T1000 (cell line): Measurements from ENCODE around the gene TULP1.
A peak's percentile ranks its signal among the peaks of the same experiment; 100 is the strongest.

Experiments used
- DNase-seq: peaks from one replicate; lab custom pipeline; 2025; ENCODE audit warnings: mixed read lengths; lab: John Stamatoyannopoulos, UW

The TULP1 gene

DNA sequence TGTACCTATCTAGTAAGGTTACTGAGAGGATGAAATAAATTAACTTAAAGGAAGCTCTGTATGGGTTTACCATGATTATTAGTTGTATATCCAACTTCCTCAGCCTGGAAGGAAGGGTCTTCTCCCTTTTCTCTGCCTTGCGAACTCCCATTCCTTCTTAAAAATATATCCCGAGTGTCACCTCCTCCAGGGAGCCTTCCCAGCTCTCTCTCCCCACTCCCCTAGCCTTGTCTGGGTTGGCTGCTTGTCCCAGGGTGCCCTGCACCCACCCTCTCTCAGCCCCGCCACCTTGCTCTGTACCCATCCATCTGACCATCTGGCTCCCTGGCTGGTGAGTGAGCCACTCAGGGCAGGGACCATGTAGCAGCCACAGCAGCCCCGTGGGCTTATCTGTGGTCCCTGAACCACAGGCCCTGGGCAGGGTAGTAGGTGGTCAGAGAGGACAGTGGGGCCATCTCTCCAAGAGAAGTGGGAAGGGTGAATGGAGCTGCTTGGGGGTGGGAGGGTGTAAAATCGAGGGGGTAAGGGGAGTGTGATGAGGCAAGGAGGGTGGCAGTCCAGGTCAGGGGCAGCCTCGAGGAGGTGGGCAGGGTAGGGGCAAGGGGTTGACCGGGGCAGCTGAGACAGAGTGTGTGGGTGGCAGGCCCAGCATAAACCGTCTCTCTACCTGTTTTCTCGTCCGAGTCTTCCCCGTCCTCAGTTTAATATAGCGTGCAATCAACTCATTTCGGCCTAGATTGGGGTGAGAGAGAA is 28.6 kb downstream of the TULP1 start:
- DNase-seq, result no peak

DNA sequence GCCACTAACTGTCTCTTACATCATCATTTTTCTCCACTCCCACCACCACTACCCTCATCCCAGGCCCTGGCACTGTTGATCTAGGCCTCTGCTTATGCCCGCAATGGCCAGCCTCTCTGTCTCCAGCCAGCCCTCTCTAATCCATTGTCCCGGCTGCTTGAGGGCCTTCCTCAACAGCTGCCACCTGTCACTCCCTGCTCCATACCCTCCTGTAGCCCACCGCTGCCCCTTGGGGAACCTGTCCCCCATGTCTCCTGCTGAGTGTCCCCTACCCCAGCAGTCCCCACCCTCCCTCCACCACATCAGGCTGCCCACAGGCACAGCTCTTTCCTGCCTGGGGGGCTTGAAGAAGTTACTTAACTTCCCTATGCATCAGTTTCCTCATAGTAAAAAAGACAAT is 29.2 kb downstream of the TULP1 start:
- DNase-seq, result no peak

DNA sequence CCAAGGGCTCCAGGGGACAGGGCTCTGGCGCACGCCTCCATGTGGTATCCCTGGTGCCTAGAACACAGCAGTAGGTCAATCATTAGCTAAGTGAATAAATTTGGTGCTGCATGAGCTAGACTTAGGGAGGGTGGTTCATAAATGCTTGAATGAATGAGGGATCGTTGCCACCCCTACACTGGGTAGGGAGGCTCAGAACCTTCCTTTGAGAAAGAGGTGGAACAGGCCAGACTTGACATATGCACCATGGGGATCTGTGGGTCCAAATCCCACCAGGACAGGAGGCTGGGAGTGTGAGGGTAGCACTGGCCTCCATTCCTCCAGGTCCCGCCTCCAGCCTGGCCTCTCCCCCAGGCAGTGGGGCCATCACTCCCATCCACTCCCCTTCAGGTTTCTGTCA is 29.6 kb downstream of the TULP1 start:
- no peak for DNase-seq

DNA sequence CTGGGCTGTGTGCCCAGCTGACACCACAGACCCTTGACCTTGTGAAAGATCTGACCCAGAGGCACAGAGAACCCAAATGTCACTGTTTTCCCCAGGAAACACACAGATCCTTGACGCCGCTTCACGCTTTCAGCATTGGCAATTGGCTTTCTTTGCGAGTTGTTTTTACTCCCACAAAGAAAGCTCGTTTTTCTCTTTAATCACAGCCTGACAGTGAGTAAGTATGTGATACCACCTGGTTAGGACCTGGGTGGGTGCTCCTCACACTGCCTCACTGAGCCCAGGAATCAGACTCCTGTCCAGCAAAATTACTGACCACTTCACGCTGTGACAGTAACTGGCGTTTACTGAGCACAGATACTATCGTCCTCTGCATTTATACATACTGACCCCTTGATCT is 31.5 kb downstream of the TULP1 start:
- DNase-seq, result no peak

DNA sequence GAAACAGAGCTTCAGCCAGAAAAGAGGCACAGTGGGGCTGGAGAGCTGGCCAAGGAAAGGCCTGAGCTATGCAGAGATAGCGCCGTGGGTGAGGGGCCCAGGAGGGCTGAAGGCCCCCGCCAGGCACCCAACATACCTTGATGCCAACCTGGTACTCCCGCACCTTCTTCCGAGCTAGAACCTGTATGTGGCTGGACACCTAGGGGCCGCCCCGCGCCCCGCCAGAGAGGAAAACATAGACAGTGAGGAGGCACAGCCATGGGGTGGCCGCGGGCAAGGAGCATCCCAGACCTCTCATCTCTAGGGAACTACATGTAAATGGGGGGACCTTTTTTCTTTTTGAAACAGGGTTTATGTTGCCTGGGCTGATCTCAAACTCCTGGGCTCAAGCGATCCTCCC is 32.5 kb downstream of the TULP1 start:
- DNase-seq, result no peak

DNA sequence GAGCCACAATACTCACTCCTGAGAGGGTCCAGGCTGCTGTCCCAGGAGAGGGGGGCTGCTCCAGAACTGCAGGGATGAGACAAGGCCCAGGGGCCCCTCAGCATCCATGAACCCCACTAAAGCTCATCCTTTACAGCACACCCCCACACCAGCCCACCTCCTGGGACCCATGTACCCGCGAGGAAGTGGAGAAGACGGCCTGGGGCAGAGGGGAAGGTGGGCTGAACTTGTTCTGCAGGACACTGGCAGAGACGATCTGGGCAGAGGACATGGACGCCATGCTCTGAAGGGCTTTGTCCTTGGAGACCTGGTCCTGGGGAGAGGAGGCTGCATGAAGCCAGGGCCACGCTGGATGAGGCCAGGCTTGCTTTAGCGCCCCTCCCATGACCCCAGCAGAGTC is 34.4 kb downstream of the TULP1 start:
- DNase-seq, result no peak

DNA sequence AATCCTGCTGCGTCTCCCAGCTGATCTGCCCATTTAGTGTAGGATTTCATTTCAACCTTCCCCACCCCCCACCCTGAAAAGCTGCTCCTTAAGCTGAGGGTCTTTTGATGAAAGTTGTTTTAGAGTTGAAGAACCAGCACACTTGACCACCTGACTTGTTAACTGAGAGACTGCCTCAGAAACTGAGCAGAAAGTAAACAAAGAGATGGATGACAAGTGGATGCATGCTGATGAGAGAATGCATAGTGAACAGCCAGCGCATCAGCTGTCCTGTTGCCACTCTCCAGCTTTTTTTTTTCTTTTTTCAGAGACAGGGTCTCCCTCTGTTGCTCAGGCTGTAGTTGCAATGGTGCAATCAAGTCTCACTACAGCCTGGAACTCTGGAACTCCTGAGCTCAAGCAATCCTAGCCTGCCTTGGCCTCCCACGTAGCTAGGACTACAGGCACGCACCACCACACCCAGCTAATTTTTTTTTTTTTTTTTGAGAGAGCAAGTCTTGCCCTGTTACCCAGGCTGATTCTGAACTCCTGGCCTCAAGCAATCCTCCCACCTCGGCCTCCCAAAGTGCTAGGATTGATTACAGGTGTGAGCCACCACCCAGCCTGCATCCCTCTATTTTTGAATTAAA is 35.0 kb downstream of the TULP1 start:
- no peak for DNase-seq

DNA sequence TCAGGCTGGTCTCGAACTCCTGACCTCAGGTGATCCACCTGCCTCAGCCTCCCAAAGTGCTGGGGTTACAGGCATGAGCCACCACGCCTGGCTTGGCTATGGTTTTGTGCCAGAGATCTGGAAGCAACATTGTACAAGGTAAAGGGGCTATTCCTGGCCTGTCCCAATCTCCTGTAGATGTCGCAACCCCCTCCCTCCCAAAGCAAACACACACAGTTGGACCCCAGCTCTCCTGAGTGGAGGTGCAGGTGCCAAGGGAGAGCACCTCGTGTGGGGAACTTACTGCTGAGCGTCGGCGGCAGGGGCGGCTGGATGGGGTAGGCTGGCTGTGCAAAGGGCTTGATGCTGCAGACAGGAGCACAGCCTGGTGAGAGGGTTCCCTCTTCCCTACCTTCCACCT is 35.7 kb downstream of the TULP1 start:
- no peak for DNase-seq

DNA sequence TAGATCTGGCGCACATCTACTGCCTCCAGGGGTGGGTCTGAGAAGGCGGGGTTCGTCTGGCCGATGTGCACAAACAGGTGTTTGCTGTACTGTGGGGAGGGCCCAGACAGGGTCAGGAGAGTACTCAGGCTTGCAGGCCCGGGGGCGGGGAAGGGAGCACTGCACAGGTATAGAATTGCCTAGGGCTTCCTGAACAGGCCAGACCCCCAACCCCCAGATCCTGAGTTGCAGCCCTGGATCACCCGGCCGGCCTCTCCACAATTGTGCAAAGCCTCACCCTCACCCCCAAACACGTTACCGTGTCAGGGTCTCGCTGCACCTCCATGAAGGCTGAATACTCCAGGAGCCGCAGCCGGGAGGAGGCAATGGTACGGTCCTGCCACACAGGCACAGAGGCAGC is 36.7 kb downstream of the TULP1 start:
- no peak for DNase-seq

DNA sequence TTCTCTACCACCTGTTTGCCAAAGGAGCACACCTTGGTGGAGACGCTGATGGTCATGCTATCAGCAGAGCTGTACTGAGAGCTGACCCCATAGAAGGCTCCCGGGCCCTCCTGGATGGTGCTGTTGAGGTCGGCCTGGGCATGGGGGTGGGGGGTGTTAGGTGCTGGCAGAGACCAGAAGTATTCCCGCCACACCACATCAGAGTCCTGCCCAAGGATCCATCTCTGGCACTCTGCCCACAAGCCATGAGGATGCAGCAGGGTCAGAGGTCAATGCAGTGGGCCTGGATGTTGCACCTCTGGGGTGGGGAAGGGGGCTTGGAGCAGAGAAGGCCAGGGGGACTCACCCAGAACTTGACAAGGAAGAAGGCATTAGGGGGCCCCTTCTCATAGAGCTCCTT is 37.1 kb downstream of the TULP1 start:
- DNase-seq, result no peak

DNA sequence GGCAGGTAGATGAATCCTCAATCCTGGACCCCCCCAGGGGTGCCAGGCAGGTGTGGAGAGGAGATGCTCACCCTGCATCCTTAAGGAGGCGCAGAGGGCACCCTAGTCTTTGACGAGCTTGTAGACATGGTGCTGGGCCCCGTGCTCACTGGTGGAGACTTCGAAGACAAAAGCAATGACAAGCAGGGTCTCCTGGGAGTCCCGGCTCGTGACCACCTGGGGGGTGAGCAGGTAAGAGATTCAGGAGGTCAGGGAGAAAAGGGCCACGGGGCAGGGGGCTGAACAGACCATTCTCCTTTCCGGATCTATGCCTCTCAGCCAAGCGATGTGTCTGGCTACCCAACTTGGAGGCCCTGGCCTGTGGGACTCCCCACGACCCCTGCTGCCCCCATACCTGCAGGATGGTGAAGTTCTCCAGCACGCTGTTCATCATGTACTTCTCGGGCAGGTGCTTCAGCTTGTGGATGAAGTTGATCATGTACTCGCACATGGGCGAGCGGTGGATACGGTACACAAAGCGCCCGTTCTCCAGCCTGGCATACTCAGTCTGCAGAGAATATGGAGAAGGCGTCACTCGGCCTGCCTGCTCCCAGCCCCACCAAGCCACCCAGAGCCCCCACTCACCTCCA is 37.6 kb downstream of the TULP1 start:
- no peak for DNase-seq

DNA sequence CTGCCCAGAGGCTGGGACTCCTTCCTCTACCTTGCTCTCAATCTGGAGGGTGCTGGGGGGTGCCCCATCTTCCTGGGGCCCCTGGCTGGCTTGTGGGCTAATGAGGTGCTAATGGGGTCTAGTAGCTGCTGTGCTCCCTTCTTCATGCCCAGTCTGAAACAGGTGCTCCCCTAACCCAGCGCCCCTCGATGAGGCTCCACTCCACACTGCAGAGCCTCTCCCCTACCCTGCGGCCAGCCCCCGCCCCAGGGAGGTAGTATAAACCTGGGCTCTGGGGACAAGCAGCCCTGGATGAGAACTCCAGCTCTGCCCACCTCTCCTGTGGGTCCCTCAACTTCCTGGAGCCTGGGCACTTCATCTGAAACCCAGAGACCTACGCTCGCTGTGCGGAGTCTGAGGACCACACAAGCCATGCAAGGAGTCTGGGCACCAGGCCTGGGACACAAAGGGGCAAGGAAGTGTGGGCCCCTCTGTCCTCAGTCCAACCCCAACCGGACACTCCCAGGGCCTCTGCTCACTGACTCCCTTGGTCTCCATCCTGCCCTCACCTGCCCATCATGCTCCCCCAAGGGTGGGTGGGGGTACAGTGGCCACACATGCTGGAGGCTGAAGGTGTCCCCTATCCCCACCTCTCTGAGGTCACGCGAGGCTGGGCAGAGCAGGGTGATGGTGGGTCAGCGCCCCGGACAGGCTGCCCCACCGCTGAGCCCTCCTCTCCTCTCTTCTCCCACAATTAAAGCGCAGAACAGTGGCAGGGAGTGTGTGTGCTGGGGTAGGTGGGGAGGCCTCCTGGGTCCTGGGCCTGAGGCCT is 38.4 kb downstream of the TULP1 start:
- no peak for DNase-seq

DNA sequence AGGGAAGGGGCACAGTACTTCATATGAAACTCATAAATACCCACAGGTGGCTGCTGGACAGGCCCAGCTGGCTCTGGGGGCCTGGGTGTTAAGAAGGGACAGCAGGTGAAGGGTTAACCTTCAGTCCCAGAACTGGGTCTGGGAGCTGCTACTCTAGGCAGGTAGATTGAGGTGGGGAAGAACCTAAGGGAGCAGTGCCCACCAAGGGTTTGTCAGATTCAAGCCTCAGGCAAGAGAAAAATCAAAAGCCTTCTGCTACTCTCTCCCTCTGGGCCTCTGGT is 38.9 kb downstream of the TULP1 start:
- DNase-seq, result no peak

DNA sequence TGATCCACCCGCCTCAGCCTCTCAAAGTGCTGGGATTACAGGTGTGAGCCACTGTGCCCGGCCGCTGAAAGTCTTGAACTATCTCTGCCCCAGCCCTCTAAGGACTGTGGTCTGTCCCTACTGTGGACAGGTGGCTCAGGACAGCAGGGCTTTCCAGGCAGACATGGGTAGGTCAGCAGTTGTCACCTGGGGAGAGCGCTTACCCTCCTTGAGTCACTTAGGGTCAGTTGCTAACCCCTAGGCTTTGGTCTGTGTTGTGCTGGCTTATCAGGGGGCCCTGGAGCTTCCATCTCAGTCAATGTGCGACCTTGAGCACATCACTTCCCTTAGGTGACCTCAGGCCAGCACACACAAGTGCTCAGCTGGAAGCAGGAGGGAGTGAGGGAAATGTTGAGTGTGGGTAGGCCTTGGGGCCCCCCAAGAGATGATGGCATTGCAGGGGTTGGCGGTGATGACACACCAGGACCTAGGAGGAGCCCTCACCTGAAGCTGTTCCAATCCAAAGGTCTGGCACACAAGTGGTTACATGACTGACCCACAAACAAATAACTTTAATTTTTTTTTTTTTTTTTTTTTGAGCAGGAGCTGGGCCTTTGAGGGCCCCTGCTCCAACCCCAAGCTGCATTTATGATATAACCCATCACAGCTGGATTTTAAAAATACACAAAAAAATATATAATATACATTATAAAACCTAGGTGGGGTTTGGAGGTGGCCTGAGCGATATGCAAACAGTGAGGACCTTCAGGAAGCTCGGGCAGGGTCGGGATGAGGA is 39.4 kb downstream of the TULP1 start:
- DNase-seq, result no peak

DNA sequence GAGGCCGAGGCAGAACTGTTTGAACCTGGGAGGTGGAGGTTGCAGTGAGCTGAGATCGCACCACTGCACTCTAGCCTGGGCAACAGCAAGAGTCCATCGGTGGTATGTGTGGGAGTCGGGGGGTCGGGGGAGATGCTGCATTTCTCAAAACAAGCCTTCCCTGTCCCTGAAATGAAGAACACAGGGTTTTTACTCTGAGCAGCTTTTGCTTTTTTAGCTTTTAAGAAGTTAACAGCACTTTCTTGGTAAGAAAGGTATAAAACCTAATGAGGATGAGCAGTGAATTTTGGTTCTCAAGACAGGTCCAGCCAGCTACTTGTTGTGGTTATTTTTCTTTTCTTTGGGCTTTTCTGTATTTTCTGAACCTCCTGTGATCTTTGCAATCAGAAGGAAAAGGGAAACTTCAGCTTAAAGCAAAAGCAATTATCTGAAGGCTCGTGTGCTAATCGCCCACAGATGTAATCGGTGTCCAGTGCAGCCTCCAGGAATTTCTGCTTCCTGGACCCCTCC is 40.8 kb downstream of the TULP1 start:
- no peak for DNase-seq

DNA sequence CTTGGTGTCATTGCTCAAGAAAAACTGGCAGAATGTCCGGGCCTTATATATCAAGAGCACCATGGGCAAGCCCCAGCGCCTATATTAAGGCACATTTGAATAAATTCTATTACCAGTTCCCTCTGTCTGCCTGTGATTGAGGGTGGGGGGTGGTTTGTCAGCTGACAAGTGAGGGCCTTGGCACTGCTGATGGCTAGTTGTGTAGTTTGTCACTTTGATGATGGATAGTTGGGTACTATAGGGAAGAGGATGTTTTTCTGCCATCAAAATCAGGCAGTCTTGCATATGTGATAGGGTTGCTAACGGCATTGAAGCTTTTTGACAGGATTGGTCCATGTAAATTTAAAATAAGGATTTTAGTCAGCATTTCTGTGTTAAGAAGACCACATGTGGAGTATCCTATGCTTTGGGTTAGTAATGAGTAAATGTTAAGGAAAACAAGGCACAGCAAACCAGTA is 42.0 kb downstream of the TULP1 start:
- DNase-seq, result no peak

DNA sequence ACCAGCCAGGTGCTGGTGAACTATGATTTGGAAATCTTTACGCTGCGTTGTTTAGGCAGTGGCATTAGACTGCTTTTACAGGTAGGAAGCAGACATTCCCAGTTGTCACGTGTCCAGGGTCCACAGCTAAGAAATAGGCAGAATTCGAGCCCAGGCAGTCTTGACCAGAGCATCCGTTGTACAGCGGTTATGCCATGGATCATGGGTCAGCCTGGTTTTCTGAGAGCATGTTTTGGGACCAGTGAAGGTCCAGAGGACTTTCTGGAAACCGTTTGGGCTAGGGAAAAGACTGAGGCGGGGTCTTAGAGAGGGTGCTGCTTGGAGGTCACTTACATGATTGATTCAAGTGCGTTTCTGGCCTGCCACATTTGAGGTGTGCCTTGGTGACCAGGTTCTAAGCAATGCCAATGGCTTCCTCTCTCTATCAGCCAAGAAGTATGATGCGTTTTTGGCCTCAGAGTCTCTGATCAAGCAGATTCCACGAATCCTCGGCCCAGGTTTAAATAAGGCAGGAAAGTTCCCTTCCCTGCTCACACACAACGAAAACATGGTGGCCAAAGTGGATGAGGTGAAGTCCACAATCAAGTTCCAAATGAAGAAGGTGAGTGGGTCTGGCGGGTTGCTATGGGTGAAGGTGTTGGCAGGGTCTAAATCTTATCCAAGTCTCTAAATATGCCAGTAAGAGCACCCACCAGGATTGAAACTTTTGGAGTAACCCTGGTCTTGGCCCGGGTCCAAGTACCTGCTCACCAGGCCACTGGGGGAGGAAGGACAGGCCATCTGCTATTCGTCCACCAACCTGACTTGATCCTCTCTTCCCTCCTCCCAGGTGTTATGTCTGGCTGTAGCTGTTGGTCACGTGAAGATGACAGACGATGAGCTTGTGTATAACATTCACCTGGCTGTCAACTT is 42.7 kb downstream of the TULP1 start:
- no peak for DNase-seq

DNA sequence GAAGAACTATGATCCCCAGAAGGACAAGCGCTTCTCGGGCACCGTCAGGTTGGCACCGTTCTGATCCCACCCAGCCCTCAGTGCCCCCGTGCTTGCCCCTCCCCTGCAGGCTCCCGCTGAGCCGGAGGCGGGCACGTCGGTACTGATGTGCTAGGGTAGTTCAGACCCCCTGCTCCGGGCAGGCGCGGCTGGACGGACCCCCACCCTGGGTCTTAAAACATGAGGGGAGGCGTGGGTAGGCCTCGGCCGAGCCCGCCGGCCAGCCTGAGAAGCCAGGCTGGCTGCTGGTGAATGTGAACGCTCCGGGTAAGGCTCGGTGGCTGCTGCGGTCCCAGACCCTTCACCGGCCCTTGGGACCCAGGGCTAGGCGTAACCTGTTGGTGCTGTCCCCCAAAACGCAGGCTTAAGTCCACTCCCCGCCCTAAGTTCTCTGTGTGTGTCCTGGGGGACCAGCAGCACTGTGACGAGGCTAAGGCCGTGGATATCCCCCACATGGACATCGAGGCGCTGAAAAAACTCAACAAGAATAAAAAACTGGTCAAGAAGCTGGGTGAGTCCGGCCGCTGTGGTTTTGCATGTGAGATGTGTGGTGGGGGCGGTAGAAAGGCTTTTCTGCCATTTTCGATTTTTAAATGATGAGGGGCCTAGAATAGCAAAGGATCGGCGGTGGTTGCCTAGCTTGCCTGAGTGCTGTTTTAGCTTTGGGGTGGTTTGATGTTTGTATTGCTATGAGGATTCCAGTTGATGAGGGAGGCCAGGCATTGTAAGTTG is 43.5 kb downstream of the TULP1 start:
- DNase-seq, result no peak

DNA sequence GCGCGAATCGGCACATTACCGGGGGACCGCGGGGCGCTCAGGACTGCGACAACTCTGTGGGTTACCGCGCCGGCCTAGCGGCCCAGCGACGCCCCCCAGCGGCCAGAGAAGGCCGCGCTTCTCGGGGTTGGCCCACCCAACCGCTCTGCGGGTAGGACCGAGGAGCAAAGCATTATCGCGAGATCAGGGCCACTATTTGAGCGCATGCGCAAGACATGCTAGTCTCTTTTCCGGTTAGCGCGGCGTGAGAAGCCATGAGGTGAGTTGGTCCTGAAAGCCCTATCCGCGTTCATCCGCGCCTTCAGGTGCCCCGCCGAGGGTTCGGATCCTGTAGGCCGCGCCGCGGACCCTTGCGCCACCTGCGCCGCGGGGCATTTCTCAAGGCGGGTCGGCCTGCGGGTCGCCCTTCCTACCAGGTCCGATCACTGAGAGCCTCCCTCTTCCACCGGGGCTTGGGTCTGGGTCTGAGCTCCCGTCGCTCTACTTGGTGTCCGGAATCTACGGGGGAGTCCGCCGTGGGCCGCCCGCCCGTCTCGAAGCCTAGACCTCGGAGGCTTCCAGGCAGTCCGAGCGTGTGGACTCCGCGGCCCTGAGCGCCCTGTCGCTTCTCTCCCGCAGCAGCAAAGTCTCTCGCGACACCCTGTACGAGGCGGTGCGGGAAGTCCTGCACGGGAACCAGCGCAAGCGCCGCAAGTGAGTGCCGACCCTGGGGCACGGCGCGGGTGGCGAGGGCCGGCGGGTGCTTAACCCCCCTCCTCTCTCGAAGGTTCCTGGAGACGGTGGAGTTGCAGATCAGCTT is 44.3 kb downstream of the TULP1 start, which contains the start of gene RPL10A:
Gene RPL10A, plus strand, starts transcription at position 221 of the 799 bp plus-strand sequence. Its CDS starts 34 bp downstream, at position 255.
- DNase-seq, result peak; percentile 93
